Glomerular visceral epithelial cell (primary cell): Measurements from ENCODE around the gene INPP4A.

Source experiments
- DNase-seq: peaks from one replicate; pipeline ENCODE4 v3.0.0-alpha.2; 2016; ENCODE audit errors: extremely low spot score

The INPP4A gene

GRCh38 chr2:98460573-98461497 lies 16.2 kb downstream of the INPP4A start:
- DNase-seq = no peak

GRCh38 chr2:98461498-98462049 lies 16.9 kb downstream of the INPP4A start:
- no peak for DNase-seq

- no peak for DNase-seq
These were observed 18.4 kb downstream of the INPP4A start for GRCh38 chr2:98463081-98463481.

- DNase-seq = no peak
These were observed 18.9 kb downstream of the INPP4A start for GRCh38 chr2:98463551-98463971.

- DNase-seq = no peak
These were observed 19.5 kb downstream of the INPP4A start for GRCh38 chr2:98463988-98464771.

- no peak for DNase-seq
These were observed 20.2 kb downstream of the INPP4A start for GRCh38 chr2:98464772-98465310.

- DNase-seq = peak; percentile 82
These were observed 21.0 kb downstream of the INPP4A start for GRCh38 chr2:98465456-98466226.

GRCh38 chr2:98467082-98467536 lies 22.5 kb downstream of the INPP4A start:
- no peak for DNase-seq

- no peak for DNase-seq
These were observed 23.0 kb downstream of the INPP4A start for GRCh38 chr2:98467652-98468051.

- no peak for DNase-seq
These were observed 24.1 kb downstream of the INPP4A start for GRCh38 chr2:98468621-98469236.

- peak; percentile 29 for DNase-seq
These were observed 25.3 kb downstream of the INPP4A start for GRCh38 chr2:98469862-98470544.

GRCh38 chr2:98470851-98471255 lies 26.2 kb downstream of the INPP4A start:
- DNase-seq = no peak

GRCh38 chr2:98471402-98472131 lies 26.9 kb downstream of the INPP4A start:
- no peak for DNase-seq

GRCh38 chr2:98472132-98472650 lies 27.5 kb downstream of the INPP4A start:
- no peak for DNase-seq

GRCh38 chr2:98472961-98473746 lies 28.5 kb downstream of the INPP4A start:
- DNase-seq = no peak

- DNase-seq = no peak
These were observed 29.5 kb downstream of the INPP4A start for GRCh38 chr2:98473995-98474780.

- DNase-seq = no peak
These were observed 30.4 kb downstream of the INPP4A start for GRCh38 chr2:98474979-98475632.
